ENCODE measurements around the gene TLR10. TPM values are rescaled to one million over a fixed set of nuclear protein-coding genes. Genes with fewer than 3 reads are reported as not detected.
"Not testable (repeated sequence)": the region's sequence is repeated elsewhere in the genome, so short reads cannot be mapped to it uniquely, and the experiment has no call there.

The TLR10 gene
- total and polyA plus RNA-seq, 2 experiments from 2014 or later: 0.14 TPM; not detected in 1

- H3K9me2 ChIP-seq (ENCODE audit: insufficient read depth); H3K27ac ChIP-seq (ENCODE audit: low read depth); H3K4me3 ChIP-seq; H3K4me3 Mint-ChIP-seq; H3F3A ChIP-seq (replicated peaks; ENCODE audit: low read depth); H3K27me3 ChIP-seq (ENCODE audit: insufficient read depth); H3K79me2 ChIP-seq (replicated peaks; ENCODE audit: insufficient read depth); H3K4me1 Mint-ChIP-seq; H3K4me2 ChIP-seq; H3K36me3 ChIP-seq (ENCODE audit: insufficient read depth); ATAC-seq; H4K20me1 ChIP-seq (replicated peaks; ENCODE audit: insufficient read depth); H2AFZ ChIP-seq; H3K4me1 ChIP-seq (ENCODE audit: insufficient read depth); DNase-seq (ENCODE audit: low spot score); H3K27me3 Mint-ChIP-seq (ENCODE audit: insufficient read depth, low read depth, poor library complexity); H3K27ac Mint-ChIP-seq: not testable (repeated sequence)
- H3K36me3 Mint-ChIP-seq (ENCODE audit: low read depth): peaks cover 14% of the 10 kb centered on the region
- peaks cover 44% of the 10 kb centered on the region for H3K9me3 Mint-ChIP-seq
These were observed 23.5 kb upstream of the TLR10 start for GRCh38 chr4:38806251-38806650.

- H4K20me1 ChIP-seq (replicated peaks; ENCODE audit: insufficient read depth): no peaks in the 10 kb centered on the region
- no peak overlapping the region for H3K27ac Mint-ChIP-seq
- no peak overlapping the region for H3K4me3 Mint-ChIP-seq
- no peaks in the 10 kb centered on the region for H3K4me1 ChIP-seq (ENCODE audit: insufficient read depth)
- no peak for ATAC-seq
- H2AFZ ChIP-seq: no peak overlapping the region
- no peaks in the 10 kb centered on the region for H3K36me3 ChIP-seq (ENCODE audit: insufficient read depth)
- H3K4me2 ChIP-seq: no peak overlapping the region
- H3K27me3 ChIP-seq (ENCODE audit: insufficient read depth): no peaks in the 10 kb centered on the region
- H3K79me2 ChIP-seq (replicated peaks; ENCODE audit: insufficient read depth): no peaks in the 10 kb centered on the region
- peaks cover 50% of the 10 kb centered on the region for H3K9me3 Mint-ChIP-seq
- peaks cover 17% of the 10 kb centered on the region for H3K36me3 Mint-ChIP-seq (ENCODE audit: low read depth)
- 0 out of 2 replicates have a peak, but pooled peaks cover 6% of the 10 kb centered on the region for H3K9me2 ChIP-seq (ENCODE audit: insufficient read depth)
- no peak overlapping the region for H3K27ac ChIP-seq (ENCODE audit: low read depth)
- H3K4me1 Mint-ChIP-seq: no peaks in the 10 kb centered on the region; the same call in 2 of the 3 replicates
- no peak for DNase-seq (ENCODE audit: low spot score)
- H3K4me3 ChIP-seq: no peak overlapping the region
- peaks cover 2% of the 10 kb centered on the region for H3K27me3 Mint-ChIP-seq (ENCODE audit: insufficient read depth, low read depth, poor library complexity)
- no peaks in the 10 kb centered on the region for H3F3A ChIP-seq (replicated peaks; ENCODE audit: low read depth)
- no peak for TF ChIP-seq NANOG (IDR thresholded peaks at IDR 0.05; ENCODE audit: borderline replicate concordance)
- no peak for TF ChIP-seq ZNF114 (CRISPR knock-in tag; IDR thresholded peaks at IDR 0.05)
- no peak for TF ChIP-seq ZNF331 (CRISPR knock-in tag; IDR thresholded peaks at IDR 0.05; ENCODE audit: low read depth)
- TF ChIP-seq JUNB (IDR thresholded peaks at IDR 0.05; ENCODE audit: unreplicated experiment): no peak
- no peak for TF ChIP-seq EZH2 (IDR thresholded peaks at IDR 0.05; ENCODE audit: low read depth, unreplicated experiment)
- no peak for TF ChIP-seq POLR2AphosphoS5 (IDR thresholded peaks at IDR 0.05; ENCODE audit: low read depth)
- no peak for TF ChIP-seq CREB1 (CRISPR knock-in tag; IDR thresholded peaks at IDR 0.05; ENCODE audit: low read depth)
- no peak for TF ChIP-seq ZNF462 (CRISPR knock-in tag; IDR thresholded peaks at IDR 0.05)
- no peak for TF ChIP-seq STAT1 (IDR thresholded peaks at IDR 0.05; ENCODE audit: unreplicated experiment)
- TF ChIP-seq REST (IDR thresholded peaks at IDR 0.05; ENCODE audit: unreplicated experiment): no peak
- TF ChIP-seq CTCF (conservative IDR thresholded peaks at IDR 0.05; ENCODE audit: low read depth in 2 of 2): no peak
These were observed 22.8 kb upstream of the TLR10 start for GRCh38 chr4:38805530-38806145.
